HCT116 (cell line): ENCODE measurements around the gene SNN. TPM values are rescaled to one million over a fixed set of nuclear protein-coding genes. Genes with fewer than 3 reads are reported as not detected.

Experiments
- ATAC-seq: fragments of 200-7000 bp; cut with Tn5 transposase; 2 replicates; pipeline ENCODE4 v1.9.1; 2020; ENCODE audit warnings: mild to moderate bottlenecking, moderate library complexity
- BruUV-seq: library from RNA; stranded (reverse); fragments of 400-500 nt; replicated peaks from 2 replicates; lab custom pipeline; 2021; lab: Mats Ljungman, UMichigan
- CTCF ChIA-PET: fragments of 300-600 bp; sonication (Branson Sonifier 250); formaldehyde crosslinking; loops from one replicate; lab custom pipeline; 2021; ENCODE audit warnings: antibody characterized with exemption; lab: Charles Lee
- POLR2A ChIA-PET: fragments of 300-600, 350-600 bp; sonication (Branson Sonifier 250); formaldehyde crosslinking; loops from one replicate; lab custom pipeline; 2021; ENCODE audit warnings: antibody characterized with exemption; lab: Charles Lee
- RAD21 ChIA-PET, 2 experiments: fragments of 300-600 bp; sonication (Branson Sonifier 250); formaldehyde crosslinking; loops; one replicate each; lab custom pipeline; 2023; ENCODE audit warnings: low total read pairs in 2 of 2; ENCODE audit not compliant: uncharacterized antibody in 2 of 2, unreplicated experiment in 2 of 2, low non-redundant PET in 1 of 2; lab: Charles Lee
- DNase-seq: peaks from one replicate; pipeline ENCODE4 v3.0.0-alpha.2; 2010; ENCODE audit warnings: low read depth, low spot score
- H2AFZ ChIP-seq: fragments of 200-600 bp; shearing (Covaris generic), sonication (generic); 2 replicates; pipeline ENCODE4 v1.6.1; 2017; ENCODE audit warnings: low read depth, mixed run types, mixed read lengths, antibody characterized with exemption, low read length; ENCODE audit not compliant: poor library complexity, severe bottlenecking
- H3K27ac ChIP-seq: 2 replicates; pipeline ENCODE4 v1.5.1; 2012; ENCODE audit warnings: low read depth, low read length
- H3K27me3 ChIP-seq: fragments of 200-600 bp; sonication (generic); 2 replicates; pipeline ENCODE4 v1.6.1; 2016; ENCODE audit warnings: mixed run types, low read length, mixed read lengths; ENCODE audit not compliant: insufficient read depth
- H3K36me3 ChIP-seq, 2 experiments: fragments of 200-500 bp in 1 of 2; fragments of 200-600 bp in 1 of 2; sonication (Bioruptor generic) in 1 of 2; sonication (generic) in 1 of 2; 2 replicates each; pipeline versions ENCODE4 v1.5.1 to v1.6.1; 2014 to 2016; ENCODE audit warnings: low read length in 2 of 2, inconsistent platforms in 1 of 2, mixed read lengths in 1 of 2, mixed run types in 1 of 2; ENCODE audit not compliant: insufficient read depth in 2 of 2, control insufficient read depth in 1 of 2
- H3K4me1 ChIP-seq, 2 experiments: fragments of 200-600 bp in 1 of 2; sonication (generic) in 1 of 2; 2 replicates each; pipeline versions ENCODE4 v1.5.1 to v1.6.1; 2012 to 2017; ENCODE audit warnings: low read length in 2 of 2, inconsistent platforms in 1 of 2, mild to moderate bottlenecking in 1 of 2, mixed read lengths in 1 of 2, mixed run types in 1 of 2, moderate library complexity in 1 of 2; ENCODE audit not compliant: insufficient read depth in 2 of 2, control insufficient read depth in 1 of 2
- H3K4me2 ChIP-seq: fragments of 200-600 bp; sonication (generic); 2 replicates; pipeline ENCODE4 v1.6.1; 2017; ENCODE audit warnings: mixed run types, low read length, mixed read lengths
- H3K4me3 ChIP-seq, 2 experiments: fragments of 200-600 bp in 1 of 2; sonication (generic) in 1 of 2; replicated peaks in 1 of 2; 2 replicates each; pipeline ENCODE4 v1.5.1; 2011 to 2016; ENCODE audit warnings: low read length in 2 of 2, control low read depth in 1 of 2, low read depth in 1 of 2, mild to moderate bottlenecking in 1 of 2, mixed read lengths in 1 of 2, mixed run types in 1 of 2
- H3K79me2 ChIP-seq: fragments of 200-600 bp; sonication (generic); 2 replicates; pipeline ENCODE4 v1.6.1; 2017; ENCODE audit warnings: mild to moderate bottlenecking, mixed run types, low read length, moderate library complexity, mixed read lengths; ENCODE audit not compliant: insufficient read depth
- H3K9ac ChIP-seq: fragments of 200-600 bp; sonication (generic); 2 replicates; pipeline ENCODE4 v1.6.1; 2016; ENCODE audit warnings: low read length, mixed read lengths
- H3K9me2 ChIP-seq: fragments of 200-600 bp; sonication (generic), shearing (Covaris generic); 2 replicates; pipeline ENCODE4 v1.6.1; 2017; ENCODE audit warnings: mixed run types, mild to moderate bottlenecking, moderate library complexity; ENCODE audit not compliant: insufficient read depth
- H3K9me3 ChIP-seq, 2 experiments: fragments of 200-500 bp in 1 of 2; fragments of 200-600 bp in 1 of 2; sonication (Bioruptor generic) in 1 of 2; sonication (generic) in 1 of 2; 2 replicates each; pipeline ENCODE4 v1.6.1; 2014 to 2017; ENCODE audit warnings: low read length in 2 of 2, mixed read lengths in 2 of 2, inconsistent platforms in 1 of 2, low read depth in 1 of 2, mild to moderate bottlenecking in 1 of 2, mixed run types in 1 of 2, moderate library complexity in 1 of 2; ENCODE audit not compliant: control insufficient read depth in 1 of 2, insufficient read depth in 1 of 2
- H4K20me1 ChIP-seq: fragments of 200-600 bp; sonication (generic), shearing (Covaris generic); 2 replicates; pipeline ENCODE4 v1.6.1; 2017; ENCODE audit warnings: mixed run types, mild to moderate bottlenecking, moderate library complexity; ENCODE audit not compliant: insufficient read depth
- ATF3 ChIP-seq: IDR thresholded peaks from 2 replicates; pipeline ENCODE4 v1.6.1; 2012
- CEBPB ChIP-seq: IDR thresholded peaks from 2 replicates; pipeline ENCODE4 v1.6.1; 2012; ENCODE audit warnings: low read depth
- FOSL1 ChIP-seq: IDR thresholded peaks from 2 replicates; pipeline ENCODE4 v1.6.1; 2012; ENCODE audit warnings: low read depth
- POLR2AphosphoS5 ChIP-seq: IDR thresholded peaks from 2 replicates; pipeline ENCODE4 v1.6.1; 2011; ENCODE audit warnings: mild to moderate bottlenecking, low read depth, low read length, moderate library complexity
- REST ChIP-seq: IDR thresholded peaks from 2 replicates; pipeline ENCODE4 v1.6.1; 2012; ENCODE audit warnings: low read depth
- YY1 ChIP-seq: IDR thresholded peaks from 2 replicates; pipeline ENCODE4 v1.6.1; 2011; ENCODE audit warnings: low read length, low read depth, moderate library complexity, mild to moderate bottlenecking; ENCODE audit not compliant: insufficient replicate concordance; ENCODE audit errors: extremely low read depth
- ZBTB33 ChIP-seq: IDR thresholded peaks from 2 replicates; pipeline ENCODE4 v1.6.1; 2011; ENCODE audit warnings: mild to moderate bottlenecking, low read length, moderate library complexity; ENCODE audit not compliant: insufficient replicate concordance; ENCODE audit errors: extremely low read depth
- ZFX ChIP-seq: fragments of 450-650 bp; IDR thresholded peaks from 2 replicates; pipeline ENCODE4 v1.6.1; 2017
- intact Hi-C: fragments of 100-400 bp; cut with micrococcal nuclease; formaldehyde crosslinking; loops from 2 replicates; pipeline ENCODE4 v1.10.0; 2022
- total RNA-seq: library from RNA; stranded (reverse); gene quantifications from one replicate; pipeline ENCODE4 v1.2.1, GENCODE V29; 2021; ENCODE audit not compliant: unreplicated experiment

SNN gene
- total RNA-seq, 1 experiment from 2014 or later: 12.2 TPM

GRCh38 chr16:11619327-11619851 is 48.9 kb upstream of the SNN start (continued):
- TF ChIP-seq REST: no peak
- no peak for TF ChIP-seq YY1
- TF ChIP-seq ZBTB33: no peak
- no peak for TF ChIP-seq FOSL1

- ChIA-PET CTCF (no interaction called here), POLR2A (no interaction called here), RAD21 (no interaction called here)
- Histone ChIP-seq H3K4me1 (peaks cover 4 to 6% of the 10 kb centered on the region in 2 experiments), H3K4me2 (no peak overlapping the region), H4K20me1 (no peaks in the 10 kb centered on the region), H3K9ac (no peak overlapping the region), H3K27me3 (no peaks in the 10 kb centered on the region), H3K4me3 (no peak overlapping the region), H3K9me3 (no peaks in the 10 kb centered on the region; a peak in 1 of 4 replicates), H3K79me2 (no peaks in the 10 kb centered on the region), H2AFZ (no peak overlapping the region), H3K9me2 (no peaks in the 10 kb centered on the region), H3K27ac (no peak overlapping the region), H3K36me3 (no peaks in the 10 kb centered on the region)
- TF ChIP-seq ATF3 (no peak), ZFX (no peak), CEBPB (no peak), POLR2AphosphoS5 (no peak)
- ATAC-seq: no peak
- no TSS peak for BruUV-seq
- intact Hi-C loops: no loop called here
- DNase-seq: no peak
Observed at GRCh38 chr16:11620243-11621003, 47.8 kb upstream of the SNN start.
